SJCRH30 (cell line): ENCODE results near the gene GRAP2. TPM values are rescaled to one million over a fixed set of nuclear protein-coding genes. Genes with fewer than 3 reads are reported as not detected.
A peak's percentile ranks its signal among the peaks of the same experiment; 100 is the strongest.

ENCODE experiments used
- DNase-seq, 2 experiments: peaks; one replicate each; pipeline ENCODE4 v3.0.0-alpha.2; 2015 to 2020
- H3K27ac ChIP-seq: fragments of 250-450 bp; sonication (Bioruptor Pico); 2 replicates; pipeline ENCODE4 v1.5.1; 2020; ENCODE audit warnings: mild to moderate bottlenecking, moderate library complexity
- H3K27me3 ChIP-seq: fragments of 250-450 bp; sonication (Bioruptor Pico); 2 replicates; pipeline ENCODE4 v1.5.1; 2020; ENCODE audit warnings: mild to moderate bottlenecking, moderate library complexity
- H3K36me3 ChIP-seq: fragments of 250-450 bp; sonication (Bioruptor Pico); 2 replicates; pipeline ENCODE4 v1.5.1; 2020; ENCODE audit warnings: mild to moderate bottlenecking, moderate library complexity
- H3K4me1 ChIP-seq: fragments of 250-450 bp; sonication (Bioruptor Pico); 2 replicates; pipeline ENCODE4 v1.5.1; 2020; ENCODE audit warnings: mild to moderate bottlenecking, moderate library complexity
- H3K4me3 ChIP-seq: fragments of 250-450 bp; sonication (Bioruptor Pico); 2 replicates; pipeline ENCODE4 v1.5.1; 2020; ENCODE audit warnings: mild to moderate bottlenecking, moderate library complexity
- H3K9me3 ChIP-seq: fragments of 250-450 bp; sonication (Bioruptor Pico); replicated peaks from 2 replicates; pipeline ENCODE4 v1.5.1; 2020; ENCODE audit warnings: mild to moderate bottlenecking, moderate library complexity
- total RNA-seq: library from RNA; depleted of rRNA; stranded (reverse); fragments of >200 nt; shearing (Covaris generic); gene quantifications from 2 replicates; pipeline ENCODE4 v1.2.3, GENCODE V29; 2014

Gene GRAP2
- total RNA-seq, 1 experiment from 2014 or later = not detected

- Histone ChIP-seq H3K4me1 (no peaks in the 10 kb centered on the region), H3K36me3 (no peaks in the 10 kb centered on the region), H3K4me3 (no peak overlapping the region), H3K9me3 (no peaks in the 10 kb centered on the region), H3K27ac (no peak overlapping the region), H3K27me3 (peaks cover 5% of the 10 kb centered on the region)
- no peak for DNase-seq
Observed at GRCh38 chr22:39908136-39908535, 7.3 kb downstream of the GRAP2 start.

DNA sequence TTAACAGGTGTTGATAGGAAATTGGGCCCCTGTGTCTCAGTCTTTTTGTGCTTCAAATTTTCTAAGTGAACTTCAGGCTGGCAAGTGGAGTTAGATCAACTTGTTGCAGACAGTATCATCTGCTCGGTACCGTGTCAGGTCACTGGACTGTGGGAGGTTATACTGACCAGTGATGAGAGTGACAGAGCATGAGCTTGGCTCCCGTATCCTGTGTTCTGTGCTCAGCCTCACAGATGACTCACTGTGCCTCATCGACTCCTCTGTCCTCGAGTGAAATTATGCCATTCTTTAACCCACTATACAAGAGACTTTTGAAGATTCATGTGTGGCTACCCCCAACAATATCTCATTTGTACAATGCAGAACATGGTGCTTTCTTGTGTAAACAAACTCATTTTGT lies 7.9 kb downstream of the GRAP2 start:
- H3K27ac ChIP-seq = no peak overlapping the region
- no peaks in the 10 kb centered on the region for H3K36me3 ChIP-seq
- H3K9me3 ChIP-seq = no peaks in the 10 kb centered on the region
- no peak overlapping the region for H3K4me3 ChIP-seq
- H3K27me3 ChIP-seq = peaks cover 5% of the 10 kb centered on the region
- no peak for DNase-seq
- H3K4me1 ChIP-seq = no peaks in the 10 kb centered on the region

DNA sequence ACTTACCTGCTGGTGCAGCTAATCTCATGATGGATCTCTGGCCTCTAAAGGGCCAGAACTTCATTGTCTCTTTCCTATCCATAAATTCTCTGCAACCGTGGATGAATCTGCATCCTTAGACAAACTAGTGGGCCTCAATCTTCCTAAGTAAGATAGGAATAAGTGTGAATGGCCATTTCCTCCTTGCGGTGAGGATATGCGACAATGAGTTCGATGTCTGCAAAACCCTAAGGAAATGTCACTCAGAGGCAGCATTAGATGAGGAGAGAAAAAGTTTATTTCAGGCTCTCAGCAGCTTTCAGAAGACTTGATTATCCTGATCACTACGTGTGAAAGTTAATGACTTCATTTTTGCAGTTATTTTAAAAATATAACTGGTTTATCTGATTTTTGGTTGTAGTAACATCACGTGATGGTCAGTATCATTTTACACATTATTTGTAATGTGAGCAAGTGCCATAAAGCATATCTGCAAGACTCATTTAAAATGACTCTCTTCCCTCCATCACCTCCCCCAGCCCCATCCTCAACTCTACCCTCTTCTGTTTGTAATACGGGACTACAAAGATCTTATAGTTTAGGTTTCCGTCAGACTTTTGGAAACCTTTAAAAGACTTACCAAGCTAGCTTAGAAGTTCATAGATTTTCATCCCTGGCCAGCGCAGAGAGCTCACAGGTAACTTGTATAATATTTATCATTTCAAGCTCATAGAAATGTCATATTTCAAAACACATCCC lies 10.2 kb downstream of the GRAP2 start:
- Histone ChIP-seq H3K27me3 (peaks cover 5% of the 10 kb centered on the region; the same call in 1 of the 2 replicates), H3K4me1 (no peaks in the 10 kb centered on the region), H3K36me3 (no peaks in the 10 kb centered on the region), H3K9me3 (no peaks in the 10 kb centered on the region), H3K4me3 (no peak overlapping the region), H3K27ac (no peak overlapping the region)
- DNase-seq = no peak

DNA sequence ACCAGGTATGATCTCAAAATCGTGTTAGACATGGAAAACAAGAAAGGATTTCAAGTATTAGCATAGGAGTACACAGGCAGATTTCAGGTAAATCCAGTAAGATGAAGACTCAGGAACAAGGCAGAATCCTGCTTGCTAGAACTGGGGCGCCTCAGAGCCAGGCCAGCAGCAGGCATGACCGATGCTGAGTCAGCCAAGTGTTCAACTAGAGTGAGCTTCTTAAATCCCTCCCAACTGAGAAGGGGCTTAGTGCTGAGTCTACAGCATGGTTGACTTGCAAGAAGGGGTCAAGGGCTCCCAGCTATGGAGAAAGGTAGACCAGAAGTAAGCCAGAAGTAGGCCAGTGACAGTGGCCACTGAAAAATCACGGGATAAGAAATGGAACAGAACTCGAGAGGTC lies 12.4 kb downstream of the GRAP2 start:
- H3K27ac ChIP-seq = no peak overlapping the region
- H3K36me3 ChIP-seq = no peaks in the 10 kb centered on the region
- H3K4me1 ChIP-seq = no peaks in the 10 kb centered on the region
- H3K9me3 ChIP-seq = no peaks in the 10 kb centered on the region
- H3K4me3 ChIP-seq = no peak overlapping the region
- peaks cover 7% of the 10 kb centered on the region; the same call in 1 of the 2 replicates for H3K27me3 ChIP-seq
- no peak for DNase-seq

GRCh38 chr22:39913886-39914285 lies 13.0 kb downstream of the GRAP2 start:
- DNase-seq = peak in 1 of 2 experiments; percentile 4
- H3K27me3 ChIP-seq = peaks cover 10% of the 10 kb centered on the region; the same call in 1 of the 2 replicates

DNA sequence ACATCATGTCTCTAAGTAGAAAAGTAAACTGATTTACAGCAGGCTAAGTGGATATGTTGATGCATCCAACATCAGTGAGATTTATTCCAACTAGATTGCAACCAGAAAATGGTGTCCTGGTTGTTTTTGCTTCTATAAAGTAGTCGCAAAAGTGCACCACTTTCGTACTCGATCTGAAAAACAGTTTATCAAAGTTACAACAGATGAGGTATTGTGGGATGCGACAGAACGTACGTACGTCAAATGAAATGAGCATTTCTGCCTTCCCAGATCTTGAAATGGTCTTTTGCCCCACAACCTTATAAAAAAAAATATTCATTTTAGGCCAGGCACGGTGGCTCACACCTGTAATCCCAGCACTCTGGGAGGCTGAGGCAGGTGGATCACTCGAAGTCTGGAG lies 13.7 kb downstream of the GRAP2 start:
- no peak for DNase-seq
- no peak overlapping the region for H3K27ac ChIP-seq
- H3K4me1 ChIP-seq = no peaks in the 10 kb centered on the region
- no peak overlapping the region for H3K4me3 ChIP-seq
- no peaks in the 10 kb centered on the region for H3K36me3 ChIP-seq
- 0 out of 2 replicates have a peak, but pooled peaks cover 5% of the 10 kb centered on the region for H3K27me3 ChIP-seq
- H3K9me3 ChIP-seq = no peaks in the 10 kb centered on the region

More at GRCh38 chr22:39913886-39914285, 13.0 kb downstream of the GRAP2 start:
- no peaks in the 10 kb centered on the region for H3K9me3 ChIP-seq
- H3K4me1 ChIP-seq = no peaks in the 10 kb centered on the region
- no peak overlapping the region for H3K27ac ChIP-seq
- no peak overlapping the region for H3K4me3 ChIP-seq
- H3K36me3 ChIP-seq = no peaks in the 10 kb centered on the region

DNA sequence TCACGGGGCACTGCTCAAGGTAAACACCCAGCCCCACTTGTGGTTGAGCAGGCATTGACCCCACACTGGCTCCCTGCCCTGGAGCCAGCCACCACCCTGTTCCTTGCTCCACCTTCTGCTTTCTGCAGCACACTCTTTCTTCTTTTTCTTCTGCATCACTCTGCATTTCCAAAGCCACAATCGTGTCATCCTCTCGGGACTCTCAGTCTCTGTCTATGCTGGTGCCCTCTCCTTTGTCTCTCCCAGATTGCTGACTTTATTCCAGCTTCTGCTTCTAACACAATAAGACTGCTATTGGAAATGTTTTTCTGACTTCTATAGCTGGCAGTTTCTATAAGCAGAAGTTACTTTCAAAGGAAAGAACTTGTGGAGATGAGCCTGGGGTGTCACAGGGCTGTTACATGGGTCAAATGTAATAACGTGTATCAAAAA lies 14.4 kb downstream of the GRAP2 start:
- no peak for DNase-seq
- Histone ChIP-seq H3K36me3 (no peaks in the 10 kb centered on the region), H3K9me3 (no peaks in the 10 kb centered on the region), H3K27me3 (0 out of 2 replicates have a peak, but pooled peaks cover 5% of the 10 kb centered on the region), H3K4me1 (no peaks in the 10 kb centered on the region), H3K27ac (no peak overlapping the region), H3K4me3 (no peak overlapping the region)

DNA sequence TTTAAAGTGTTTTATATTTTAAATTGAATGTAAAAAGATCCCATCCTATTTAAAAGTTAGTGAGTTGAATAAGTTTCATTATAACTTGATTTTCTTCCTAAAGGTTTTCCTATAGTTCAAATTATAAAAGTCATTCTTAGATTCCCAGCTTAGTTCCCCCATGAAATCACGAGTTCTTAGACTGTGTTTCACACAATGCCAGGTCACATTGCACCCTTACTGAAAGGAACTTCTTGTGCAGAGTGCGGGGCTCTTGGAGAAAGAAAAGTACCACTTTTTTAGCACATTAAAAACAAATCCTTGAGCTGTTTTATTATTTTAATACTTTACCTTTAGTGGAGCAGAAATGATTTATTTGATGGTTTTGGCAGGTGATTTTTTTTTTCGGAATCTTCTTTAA lies 15.6 kb downstream of the GRAP2 start:
- H3K4me3 ChIP-seq = no peak overlapping the region
- H3K4me1 ChIP-seq = no peaks in the 10 kb centered on the region
- H3K9me3 ChIP-seq = no peaks in the 10 kb centered on the region
- H3K27me3 ChIP-seq = 0 out of 2 replicates have a peak, but pooled peaks cover 5% of the 10 kb centered on the region
- H3K36me3 ChIP-seq = no peaks in the 10 kb centered on the region
- H3K27ac ChIP-seq = no peak overlapping the region
- no peak for DNase-seq

GRCh38 chr22:39917197-39917643 lies 16.3 kb downstream of the GRAP2 start:
- H3K4me3 ChIP-seq = no peak overlapping the region
- no peak for DNase-seq
- no peaks in the 10 kb centered on the region for H3K4me1 ChIP-seq
- H3K36me3 ChIP-seq = no peaks in the 10 kb centered on the region
- H3K27me3 ChIP-seq = 0 out of 2 replicates have a peak, but pooled peaks cover 5% of the 10 kb centered on the region
- no peaks in the 10 kb centered on the region for H3K9me3 ChIP-seq
- H3K27ac ChIP-seq = no peak overlapping the region

GRCh38 chr22:39917776-39918495 lies 17.1 kb downstream of the GRAP2 start:
- Histone ChIP-seq H3K27ac (no peak overlapping the region), H3K36me3 (no peaks in the 10 kb centered on the region), H3K27me3 (0 out of 2 replicates have a peak, but pooled peaks cover 5% of the 10 kb centered on the region), H3K4me1 (no peaks in the 10 kb centered on the region), H3K9me3 (no peaks in the 10 kb centered on the region), H3K4me3 (no peak overlapping the region)
- DNase-seq = no peak

DNA sequence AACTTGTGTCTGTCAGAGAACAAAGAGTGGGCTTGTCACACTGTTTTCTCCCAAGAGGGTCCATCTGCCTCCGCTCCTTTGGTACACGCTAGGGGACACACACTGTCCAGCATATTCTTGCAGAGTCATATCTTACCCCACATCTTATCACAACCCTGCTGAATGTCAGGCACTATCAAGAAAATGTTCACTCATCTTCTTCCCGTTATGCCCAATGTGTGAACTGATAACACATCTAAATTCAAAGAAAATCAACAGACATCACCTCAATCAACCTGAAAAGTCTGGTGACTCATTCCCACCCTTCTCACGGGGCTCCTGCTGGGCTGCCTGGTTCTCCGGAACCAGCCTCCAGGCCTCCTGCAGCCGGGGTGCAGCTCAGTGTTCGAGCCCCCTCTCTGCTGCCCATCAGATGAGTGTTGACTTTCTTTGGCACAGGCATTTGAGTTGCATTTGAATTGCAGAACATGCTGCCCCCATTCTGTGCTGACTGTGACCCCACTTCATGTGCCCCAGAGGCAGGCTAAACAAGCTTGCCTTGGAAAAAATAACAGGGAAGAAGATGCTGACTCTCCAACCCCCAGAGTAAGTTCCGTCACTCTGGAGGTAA lies 19.4 kb downstream of the GRAP2 start:
- DNase-seq = no peak
- Histone ChIP-seq H3K27ac (no peak overlapping the region), H3K4me3 (no peak overlapping the region), H3K27me3 (peaks cover 8% of the 10 kb centered on the region; the same call in 1 of the 2 replicates), H3K36me3 (no peaks in the 10 kb centered on the region), H3K4me1 (no peaks in the 10 kb centered on the region), H3K9me3 (no peaks in the 10 kb centered on the region)

GRCh38 chr22:39923696-39924095 lies 22.8 kb downstream of the GRAP2 start:
- H3K27ac ChIP-seq = no peak overlapping the region
- peaks cover 3% of the 10 kb centered on the region; the same call in 1 of the 2 replicates for H3K27me3 ChIP-seq
- no peaks in the 10 kb centered on the region for H3K36me3 ChIP-seq
- no peaks in the 10 kb centered on the region for H3K9me3 ChIP-seq
- H3K4me1 ChIP-seq = no peaks in the 10 kb centered on the region
- DNase-seq = no peak
- H3K4me3 ChIP-seq = no peak overlapping the region

DNA sequence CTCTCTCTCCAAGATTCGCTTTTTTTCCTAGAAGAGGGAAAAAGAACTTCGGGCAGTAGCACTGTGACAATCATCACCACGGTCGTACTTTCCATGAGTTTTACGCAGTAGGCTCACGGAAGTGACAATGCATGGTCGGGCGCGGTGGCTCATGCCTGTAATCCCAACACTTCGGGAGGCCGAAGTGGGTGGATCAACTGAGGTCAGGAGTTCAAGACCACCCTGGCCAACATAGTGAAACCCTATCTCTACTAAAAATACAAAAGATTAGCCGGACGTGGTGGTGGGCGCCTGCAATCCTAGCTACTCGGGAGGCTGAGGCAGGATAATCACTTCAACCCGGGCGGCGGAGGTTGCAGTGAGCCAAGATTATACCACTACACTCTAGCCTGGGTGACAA lies 23.4 kb downstream of the GRAP2 start:
- no peaks in the 10 kb centered on the region for H3K4me1 ChIP-seq
- no peak overlapping the region for H3K4me3 ChIP-seq
- peaks cover 3% of the 10 kb centered on the region; the same call in 1 of the 2 replicates for H3K27me3 ChIP-seq
- H3K9me3 ChIP-seq = no peaks in the 10 kb centered on the region
- DNase-seq = no peak
- H3K36me3 ChIP-seq = no peaks in the 10 kb centered on the region
- no peak overlapping the region for H3K27ac ChIP-seq

GRCh38 chr22:39925273-39925672 lies 24.4 kb downstream of the GRAP2 start:
- no peaks in the 10 kb centered on the region for H3K9me3 ChIP-seq
- no peaks in the 10 kb centered on the region for H3K36me3 ChIP-seq
- H3K4me3 ChIP-seq = no peak overlapping the region
- no peaks in the 10 kb centered on the region for H3K4me1 ChIP-seq
- no peak overlapping the region for H3K27ac ChIP-seq
- peaks cover 3% of the 10 kb centered on the region; the same call in 1 of the 2 replicates for H3K27me3 ChIP-seq
- DNase-seq = no peak
